ENCODE results near the gene KLHL22.

The KLHL22 gene

DNA sequence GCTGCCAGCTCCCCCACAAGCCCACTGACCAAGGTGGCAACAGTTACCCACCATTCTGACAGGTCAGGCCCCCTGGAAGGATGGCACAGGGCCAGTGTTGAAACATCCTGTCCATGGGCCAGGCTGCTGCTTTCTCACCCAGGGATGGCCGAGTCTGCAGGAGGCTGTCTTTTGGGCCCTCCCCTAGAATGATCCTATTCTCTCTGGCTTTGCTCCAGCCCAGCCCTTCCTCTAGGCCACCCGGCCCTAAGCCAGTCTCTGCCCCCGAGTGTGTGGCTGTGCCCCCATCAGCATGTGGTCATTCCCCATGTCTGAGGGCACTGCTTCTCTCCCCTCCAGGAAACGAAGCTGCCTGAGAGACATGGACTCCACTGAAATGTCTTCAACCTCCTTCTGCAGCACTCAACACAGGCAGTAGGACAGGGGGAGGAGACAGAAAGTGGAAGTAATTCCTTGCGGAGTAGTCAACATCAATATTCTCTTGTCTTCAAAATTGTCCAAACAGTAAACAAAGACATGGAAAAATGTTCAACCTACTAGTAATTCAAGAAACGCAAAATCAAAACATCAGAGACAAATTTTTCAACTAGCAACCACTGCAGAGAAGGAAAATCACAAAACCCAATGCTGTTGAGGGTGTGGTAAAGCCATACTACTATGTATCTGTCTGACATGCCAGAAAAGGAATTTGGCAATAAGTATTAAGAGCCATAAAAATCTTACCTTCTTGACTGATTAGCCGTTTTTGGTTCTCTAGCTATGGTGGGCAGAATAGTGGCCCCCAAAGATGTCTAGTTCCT, 52.9 kb downstream of the KLHL22 start:
- ATAC-seq = no peak

DNA sequence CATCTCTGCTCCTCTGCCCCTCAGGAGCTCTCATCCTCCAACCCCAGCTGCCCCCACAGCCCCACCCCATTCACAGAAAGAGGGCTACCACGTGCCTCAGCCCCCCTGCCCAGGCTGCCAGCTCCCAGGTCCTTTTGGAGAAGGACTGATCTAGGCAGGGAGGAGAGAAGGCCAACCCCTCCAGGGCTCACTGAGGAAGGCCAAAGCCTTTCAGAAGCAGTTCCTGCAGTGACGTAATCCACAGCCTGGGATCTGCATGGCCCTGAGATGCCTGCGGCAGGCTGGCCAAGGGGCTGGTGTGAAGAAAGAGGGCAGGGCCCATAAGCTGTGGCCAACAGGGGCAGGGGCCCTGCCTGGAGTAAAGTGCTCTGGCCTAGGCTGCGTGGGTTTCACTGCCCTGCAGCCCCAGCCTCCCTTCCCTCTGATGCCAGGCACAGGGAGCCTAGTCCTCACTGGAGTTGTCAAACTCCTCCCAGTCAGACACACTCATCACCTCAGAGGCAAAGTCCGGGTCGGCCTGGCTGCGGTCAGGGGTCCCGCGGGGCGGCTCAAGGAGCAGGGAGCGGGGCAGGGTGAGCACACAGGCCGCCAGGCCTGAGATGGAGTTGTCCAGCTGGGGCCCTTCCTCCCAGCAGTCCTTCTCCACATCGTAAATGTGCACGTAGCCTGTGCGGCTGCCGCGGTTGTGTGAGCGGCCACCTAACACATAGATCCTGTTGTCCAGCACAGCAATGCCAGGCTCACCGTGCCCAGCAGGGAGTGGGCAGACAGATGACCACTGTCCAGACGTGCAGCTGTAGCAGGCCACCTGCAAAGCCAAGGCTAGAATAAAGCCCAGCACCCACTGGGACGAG, 53.7 kb downstream of the KLHL22 start:
- ATAC-seq = no peak

GRCh38 chr22:20440637-20441591, 54.7 kb downstream of the KLHL22 start:
- ATAC-seq = no peak

GRCh38 chr22:20439928-20440575, 55.5 kb downstream of the KLHL22 start:
- ATAC-seq = no peak

DNA sequence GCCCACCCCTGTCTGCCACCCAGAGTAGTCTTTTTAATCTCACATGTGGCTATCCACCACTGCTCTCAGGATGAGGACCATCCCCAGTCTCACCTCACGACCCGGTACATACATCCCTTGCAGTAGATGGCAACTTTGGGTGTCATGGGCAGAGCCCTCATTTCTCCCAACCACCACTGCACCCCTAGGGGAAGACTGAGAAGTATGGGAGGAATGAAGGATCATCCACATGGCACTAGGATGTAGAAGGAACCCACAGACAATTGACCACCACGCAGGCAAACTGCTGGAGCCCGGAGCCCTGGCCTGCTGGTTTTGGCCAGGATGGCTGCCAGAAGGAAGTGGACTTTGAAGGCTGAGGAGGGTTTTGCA, 56.1 kb downstream of the KLHL22 start:
- no peak for ATAC-seq

DNA sequence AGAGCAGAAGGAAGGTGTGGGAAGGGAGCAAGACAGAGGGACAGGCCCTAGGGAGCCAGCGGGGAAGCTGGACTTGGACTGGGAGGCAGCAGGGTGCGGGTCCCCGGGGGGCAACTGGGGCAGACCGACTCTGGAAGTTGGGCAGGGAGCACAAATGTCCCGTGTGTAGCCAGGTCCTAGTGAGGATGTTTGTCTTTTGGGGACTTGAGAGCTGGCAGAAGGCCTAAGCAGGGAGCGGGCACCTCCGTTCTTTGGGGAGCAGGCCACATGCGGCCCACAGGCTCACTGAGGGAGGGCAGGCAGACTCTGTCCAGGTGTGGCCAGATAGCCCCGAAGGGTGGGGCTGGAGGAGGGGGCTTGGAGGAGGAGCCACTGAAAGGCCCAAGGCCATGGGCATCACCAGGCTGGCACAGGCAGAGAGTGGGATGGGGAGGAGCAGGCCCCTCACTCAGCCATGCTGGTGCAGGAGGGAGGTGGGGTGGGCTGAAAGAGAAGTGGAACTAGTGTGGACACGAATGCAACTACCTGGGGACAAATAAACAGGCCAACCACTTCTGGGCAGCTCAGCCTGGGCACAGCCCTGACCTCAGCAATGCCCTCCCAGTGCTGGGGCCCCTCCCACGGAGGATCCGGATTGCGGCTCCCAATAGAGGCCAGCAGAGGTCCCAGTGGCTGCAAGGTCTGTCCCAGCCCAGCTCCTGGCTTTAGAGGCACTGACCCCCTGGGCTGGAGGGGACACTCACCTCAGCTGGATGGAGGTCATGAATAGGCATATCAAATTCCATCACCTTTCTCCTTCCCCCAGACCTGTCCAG, 56.7 kb downstream of the KLHL22 start:
- no peak for ATAC-seq

- ATAC-seq = no peak
Measured at GRCh38 chr22:20438427-20438677, 57.2 kb downstream of the KLHL22 start.

GRCh38 chr22:20437613-20438426, 57.8 kb downstream of the KLHL22 start, which contains the start of gene SCARF2:
TSS of gene SCARF2 (minus strand) at chr22:20437825. CDS start at chr22:20437754, 71 bp downstream.
- ATAC-seq = no peak

DNA sequence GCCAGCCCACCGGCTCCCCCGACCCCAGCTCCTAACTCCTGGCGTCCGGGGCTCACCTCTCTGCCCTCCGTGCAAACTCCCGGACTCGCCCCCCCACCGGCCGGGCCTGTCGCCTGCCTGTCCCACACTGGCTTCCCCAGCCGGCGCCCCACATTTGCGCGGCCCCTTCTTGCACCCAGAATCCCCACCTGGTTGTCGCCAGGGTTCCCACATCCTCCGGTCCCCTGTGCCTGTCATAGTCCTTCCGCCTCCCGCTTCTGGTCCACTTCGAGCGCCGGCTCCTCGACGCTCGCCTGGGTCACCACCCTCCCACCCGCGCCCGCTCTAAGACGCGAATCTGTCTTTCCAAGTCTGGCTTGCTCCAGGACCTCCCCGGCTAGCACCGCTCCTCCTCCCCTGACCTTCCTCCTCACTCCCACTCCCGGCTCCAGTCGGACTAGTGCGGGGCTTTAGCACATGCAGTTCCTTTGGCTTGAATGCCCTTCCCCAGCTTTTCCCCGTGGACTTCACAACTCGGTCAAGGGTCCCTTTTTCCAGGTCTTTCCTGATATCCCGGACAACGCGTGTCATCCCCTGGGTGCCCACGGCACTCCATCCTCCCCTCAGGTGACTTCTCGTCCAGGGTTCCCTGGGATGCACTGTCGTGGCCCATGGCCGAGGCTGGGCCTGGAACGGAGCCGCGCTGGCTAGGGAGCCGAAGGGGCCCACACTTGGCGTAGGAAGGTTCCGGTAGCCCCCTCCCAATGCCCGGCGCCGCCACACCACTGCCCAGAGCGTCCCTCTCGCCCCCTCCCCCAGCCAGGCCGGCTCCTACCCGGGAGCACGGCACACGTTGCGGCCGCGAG, 58.6 kb downstream of the KLHL22 start:
- ATAC-seq = peak; percentile 19 to 21

DNA sequence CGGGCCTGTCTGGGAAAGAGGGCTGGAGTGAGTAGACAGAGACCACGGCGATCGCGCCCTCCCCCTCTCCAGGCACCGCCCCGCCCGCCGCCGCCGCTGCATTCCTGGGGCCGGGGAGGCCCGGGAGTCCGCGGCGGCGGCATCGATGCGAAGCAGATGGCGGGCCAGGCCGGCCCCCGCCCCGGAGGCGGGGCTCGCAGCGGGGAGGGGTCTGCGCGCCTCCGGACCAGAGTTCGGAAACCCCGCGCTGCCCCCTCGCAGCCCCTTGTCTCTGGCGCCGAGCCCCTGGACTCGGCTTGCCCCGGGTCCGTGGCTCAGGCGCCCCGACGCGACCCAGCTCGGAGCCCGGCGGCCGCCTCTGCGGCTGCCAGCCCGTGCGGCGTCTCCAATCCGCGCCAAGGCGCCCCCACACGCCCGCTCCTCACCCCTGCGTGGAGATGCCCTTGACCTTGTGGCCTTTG, 59.3 kb downstream of the KLHL22 start:
- ATAC-seq = peak; percentile 12 to 29

DNA sequence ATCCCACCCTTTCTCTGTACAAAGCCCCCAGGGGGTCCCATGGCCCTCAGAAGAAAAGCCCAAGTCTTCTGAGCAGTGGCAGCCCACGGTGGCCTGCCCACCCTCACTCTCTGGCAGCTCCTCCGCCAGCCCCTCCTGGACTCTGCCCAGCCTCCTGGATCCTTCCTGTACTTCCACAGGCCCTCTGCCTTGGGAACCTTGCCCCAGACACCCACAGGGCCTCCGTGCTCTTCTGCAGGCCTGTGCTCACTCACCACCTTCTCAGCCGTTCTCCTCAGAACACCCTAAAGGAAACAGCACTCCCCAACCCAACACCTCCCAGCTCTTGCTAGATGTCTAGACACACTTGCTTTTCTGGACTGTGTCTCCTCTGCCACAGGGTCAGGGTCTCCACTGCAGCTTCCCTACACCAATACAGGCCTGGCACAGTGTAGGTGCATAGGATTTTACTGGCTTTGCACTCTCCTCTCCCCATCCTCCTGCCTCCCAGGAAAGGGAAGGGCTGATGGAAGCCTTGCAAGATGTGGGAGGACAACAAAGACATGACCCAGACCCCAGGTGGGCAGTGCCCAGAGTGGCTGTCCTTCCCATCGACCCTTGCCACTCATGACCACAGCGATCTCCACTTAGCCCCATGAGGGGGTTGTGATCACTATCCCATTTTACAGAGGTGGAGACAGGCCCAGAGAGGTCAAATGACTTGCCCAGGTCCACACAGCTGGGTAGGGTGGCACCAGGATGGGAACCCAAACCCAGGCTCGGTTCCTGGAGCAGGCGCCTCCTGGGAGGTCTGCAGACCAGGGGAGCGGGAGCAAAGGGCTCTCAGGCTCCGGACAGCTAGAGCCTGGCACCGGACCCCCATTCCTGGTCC, 59.9 kb downstream of the KLHL22 start:
- no peak for ATAC-seq

DNA sequence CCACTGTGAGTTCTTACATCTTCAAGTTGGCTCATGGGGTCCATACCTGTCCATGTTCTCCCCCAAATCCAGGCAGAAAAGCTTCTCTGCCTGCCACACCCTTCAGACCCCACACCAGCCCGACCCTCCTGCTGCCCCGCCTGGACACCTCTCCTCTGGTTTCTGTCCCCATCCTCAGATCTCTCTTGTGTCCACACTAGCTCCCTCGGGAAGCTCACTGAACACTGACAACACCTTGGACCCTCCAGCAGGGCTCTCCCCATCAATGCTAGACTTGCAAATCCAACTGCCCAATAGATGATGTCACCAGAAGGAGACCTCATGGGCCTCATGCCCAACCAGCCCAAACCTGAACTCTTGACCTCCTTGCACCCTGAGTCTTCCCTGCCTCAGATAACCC, 60.8 kb downstream of the KLHL22 start:
- no peak for ATAC-seq

GRCh38 chr22:20434264-20434751, 61.3 kb downstream of the KLHL22 start:
- ATAC-seq = no peak

GRCh38 chr22:20433686-20434241, 61.8 kb downstream of the KLHL22 start:
- no peak for ATAC-seq

GRCh38 chr22:20433191-20433590, 62.4 kb downstream of the KLHL22 start:
- ATAC-seq = no peak

GRCh38 chr22:20432244-20432686, 63.3 kb downstream of the KLHL22 start:
- ATAC-seq = no peak

- no peak for ATAC-seq
Measured at GRCh38 chr22:20431511-20432192, 63.9 kb downstream of the KLHL22 start.

Measured in activated CD4-positive, CD25-positive, alpha-beta regulatory T cell treated with anti-CD3 and anti-CD28 coated beads, Interleukin-2, amount 50 U/mL, for 24 hours (primary cell).